T-cell (primary cell): ENCODE data around the gene MEOX1. TPM values are rescaled to one million over a fixed set of nuclear protein-coding genes. Genes with fewer than 3 reads are reported as not detected.

ENCODE experiments used
- ATAC-seq, 4 experiments: fragments of 200-7000 bp in 3 of 4; fragments of 150-1000 bp in 1 of 4; cut with Tn5 transposase; replicated peaks in 1 of 4; 1 replicate in 3 of 4; 2 replicates in 1 of 4; pipeline ENCODE4 v1.10.0; 2021; ENCODE audit warnings: moderate library complexity in 3 of 4, mild to moderate bottlenecking in 2 of 4, moderate number of reproducible peaks in 1 of 4
- CTCF ChIA-PET, 2 donors: fragments of 300-600 bp; sonication (Branson Sonifier 250); formaldehyde crosslinking; loops; one replicate each; lab custom pipeline; 2022; ENCODE audit warnings: antibody characterized with exemption in 2 of 2; lab: Charles Lee
- POLR2A ChIA-PET, 2 donors: fragments of 300-600 bp; sonication (Branson Sonifier 250); formaldehyde crosslinking; loops; one replicate each; lab custom pipeline; 2022; ENCODE audit warnings: antibody characterized with exemption in 2 of 2; lab: Charles Lee
- DNase-seq, 35 experiments: peaks; one replicate each; pipeline versions ENCODE4 v3.0.0 to v3.0.0-alpha.2; 2013 to 2023
- H3K27ac ChIP-seq: one replicate; pipeline ENCODE4 v1.5.1; 2013; ENCODE audit warnings: low read length
- H3K27me3 ChIP-seq, 2 experiments: replicated peaks in 1 of 2; 1 replicate in 1 of 2; 2 replicates in 1 of 2; pipeline versions ENCODE4 v1.6.1 to v1.7.0; 2013; ENCODE audit warnings: low read length in 1 of 2, mixed read lengths in 1 of 2; ENCODE audit not compliant: control insufficient read depth in 2 of 2, insufficient read depth in 2 of 2; ENCODE audit errors: extremely low read depth in 1 of 2
- H3K36me3 ChIP-seq, 2 donors: 1 replicate in 1 of 2; 2 replicates in 1 of 2; pipeline versions ENCODE4 v1.6.1 to v1.7.0; 2013; ENCODE audit warnings: low read length in 1 of 2; ENCODE audit not compliant: control insufficient read depth in 2 of 2, insufficient read depth in 1 of 2; ENCODE audit errors: extremely low read depth in 1 of 2
- H3K4me1 ChIP-seq, 2 experiments: 1 replicate in 1 of 2; 2 replicates in 1 of 2; pipeline versions ENCODE4 v1.6.1 to v1.7.0; 2013; ENCODE audit warnings: low read length in 2 of 2, mixed read lengths in 1 of 2; ENCODE audit not compliant: insufficient read depth in 2 of 2, control insufficient read depth in 1 of 2; ENCODE audit errors: extremely low read depth in 1 of 2
- H3K4me3 ChIP-seq, 2 donors: 1 replicate in 1 of 2; 2 replicates in 1 of 2; pipeline versions ENCODE4 v1.5.1 to v1.7.0; 2013; ENCODE audit warnings: mild to moderate bottlenecking in 2 of 2, low read length in 1 of 2, moderate library complexity in 1 of 2; ENCODE audit not compliant: control insufficient read depth in 1 of 2; ENCODE audit errors: extremely low read depth in 1 of 2
- H3K9me3 ChIP-seq: 2 replicates; pipeline ENCODE4 v1.7.0; 2013
- H3K27ac Mint-ChIP-seq, 2 donors: one replicate each; pipeline ENCODE4 v1.8.0; 2020 to 2021; ENCODE audit warnings: mild to moderate bottlenecking in 2 of 2, mixed read lengths in 2 of 2
- H3K27me3 Mint-ChIP-seq, 2 donors: one replicate each; pipeline ENCODE4 v1.8.0; 2021 to 2022; ENCODE audit warnings: mixed read lengths in 2 of 2
- H3K36me3 Mint-ChIP-seq: one replicate; pipeline ENCODE4 v1.8.0; 2021; ENCODE audit warnings: mixed read lengths
- H3K4me1 Mint-ChIP-seq, 3 donors: one replicate each; pipeline ENCODE4 v1.8.0; 2020 to 2022; ENCODE audit warnings: mixed read lengths in 3 of 3, mild to moderate bottlenecking in 1 of 3
- H3K4me3 Mint-ChIP-seq, 3 donors: one replicate each; pipeline ENCODE4 v1.8.0; 2020 to 2022; ENCODE audit warnings: mild to moderate bottlenecking in 3 of 3, mixed read lengths in 3 of 3, moderate library complexity in 3 of 3
- H3K9me3 Mint-ChIP-seq, 3 donors: one replicate each; pipeline ENCODE4 v1.8.0; 2020 to 2022; ENCODE audit warnings: mixed read lengths in 3 of 3
- WGBS: methylation state at CpG from one replicate; pipeline ENCODE4 v1.1.5; 2013; ENCODE audit warnings: missing lambda C conversion rate; ENCODE audit not compliant: insufficient coverage; 5-methylcytosine and 5-hydroxymethylcytosine counted together
- total RNA-seq, 35 experiments: library from RNA in 6 of 35; stranded (reverse) in 6 of 35; fragments of 120-200 nt in 1 of 35; gene quantifications; one replicate each; pipeline versions ENCODE4 v1.2.1 to v1.2.4 and lab custom pipeline; 2013 to 2026

The MEOX1 gene
- total RNA-seq, 5 donors from 2014 or later (not counting 1 experiment from before 2014, with no cell fraction given), result 2.9 to 5.5 (median 3.6) TPM

DNA sequence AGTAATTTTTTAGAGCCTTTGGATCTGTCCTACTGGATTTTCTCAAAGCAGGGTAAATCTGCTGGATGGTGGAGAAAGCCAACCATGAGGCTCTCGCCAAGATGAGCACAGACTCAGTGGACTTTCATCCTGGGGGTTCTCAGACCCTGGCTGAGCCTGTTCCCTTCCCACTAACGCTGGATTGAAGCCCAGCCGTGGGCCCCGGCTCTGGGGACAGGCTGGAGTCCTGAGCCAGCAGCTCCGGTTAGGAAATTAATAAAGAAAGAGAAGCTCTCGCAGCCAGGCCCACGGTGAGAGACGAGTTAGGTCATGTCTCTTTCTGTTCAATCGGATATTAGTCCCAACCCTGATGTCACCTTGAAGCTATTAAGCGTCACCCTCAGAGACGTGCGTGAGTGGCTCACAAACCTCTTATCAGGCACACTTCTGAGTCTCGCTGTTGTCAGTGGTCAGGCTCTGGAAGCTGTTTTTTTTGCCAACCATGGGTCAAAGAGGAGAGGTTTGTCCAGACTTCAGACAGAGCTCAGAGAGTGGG is 27.1 kb downstream of the MEOX1 start:
- CTCF ChIA-PET, result no interaction called here
- no peaks in the 10 kb centered on the region for H3K36me3 ChIP-seq
- POLR2A ChIA-PET, result no interaction called here
- no peak overlapping the region for H3K4me3 Mint-ChIP-seq
- no peaks in the 10 kb centered on the region for H3K9me3 Mint-ChIP-seq
- H3K4me1 Mint-ChIP-seq, result peaks cover 0 to 1% (median 0%) of the 10 kb centered on the region in 3 donors
- peaks cover 2 to 6% of the 10 kb centered on the region in 2 donors for H3K27me3 Mint-ChIP-seq
- ATAC-seq (no peak), DNase-seq (no peak)
- H3K27ac ChIP-seq, result no peak overlapping the region
- no peaks in the 10 kb centered on the region for H3K9me3 ChIP-seq
- no peak overlapping the region for H3K27ac Mint-ChIP-seq
- no peak overlapping the region for H3K4me3 ChIP-seq
- WGBS, result 86% methylated on average over 11 of the region's 13 CpGs
- no peaks in the 10 kb centered on the region for H3K36me3 Mint-ChIP-seq
- H3K4me1 ChIP-seq, result no peaks in the 10 kb centered on the region
- H3K27me3 ChIP-seq, result peaks cover 0 to 5% of the 10 kb centered on the region in 2 experiments

DNA sequence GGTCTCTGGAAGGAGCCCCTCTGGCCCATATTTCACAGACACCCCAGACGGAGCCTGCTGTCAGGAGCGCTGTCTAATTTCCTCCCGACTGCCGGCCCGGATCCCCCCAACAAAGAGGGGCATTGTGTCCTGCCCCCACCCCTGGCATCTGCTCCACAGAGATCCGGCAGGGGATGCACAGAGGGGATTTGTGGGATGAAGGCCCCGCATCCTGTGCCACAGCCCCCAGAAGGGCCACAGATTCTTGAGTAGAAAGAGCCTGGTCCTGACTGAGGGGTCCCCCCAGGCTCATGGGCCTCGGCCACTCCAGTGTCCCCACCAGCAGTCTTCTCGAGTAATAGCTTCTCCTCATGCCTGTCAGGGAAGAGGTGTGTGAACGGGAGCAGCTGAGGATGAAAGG is 29.5 kb downstream of the MEOX1 start:
- no CpG with 5 or more reads among the region's 10 CpGs for WGBS
- Histone ChIP-seq H3K4me1 (no peaks in the 10 kb centered on the region), H3K27me3 (peaks cover 0 to 16% of the 10 kb centered on the region in 2 experiments), H3K4me3 (no peak overlapping the region), H3K27ac (no peak overlapping the region), H3K9me3 (no peaks in the 10 kb centered on the region), H3K36me3 (no peaks in the 10 kb centered on the region)
- no peak for ATAC-seq
- ChIA-PET POLR2A (no interaction called here), CTCF (interaction anchor here in 1 of 2 donors (0.6 kb wide), 1 partner anchor 495 kb away, joined by 5 read pairs; no protein-coding TSS in a partner anchor)
- H3K9me3 Mint-ChIP-seq, result no peaks in the 10 kb centered on the region
- no peak for DNase-seq
- no peak overlapping the region for H3K27ac Mint-ChIP-seq
- H3K4me1 Mint-ChIP-seq, result no peaks in the 10 kb centered on the region
- H3K27me3 Mint-ChIP-seq, result peaks cover 5 to 14% of the 10 kb centered on the region in 2 donors
- no peaks in the 10 kb centered on the region for H3K36me3 Mint-ChIP-seq
- H3K4me3 Mint-ChIP-seq, result no peak overlapping the region

DNA sequence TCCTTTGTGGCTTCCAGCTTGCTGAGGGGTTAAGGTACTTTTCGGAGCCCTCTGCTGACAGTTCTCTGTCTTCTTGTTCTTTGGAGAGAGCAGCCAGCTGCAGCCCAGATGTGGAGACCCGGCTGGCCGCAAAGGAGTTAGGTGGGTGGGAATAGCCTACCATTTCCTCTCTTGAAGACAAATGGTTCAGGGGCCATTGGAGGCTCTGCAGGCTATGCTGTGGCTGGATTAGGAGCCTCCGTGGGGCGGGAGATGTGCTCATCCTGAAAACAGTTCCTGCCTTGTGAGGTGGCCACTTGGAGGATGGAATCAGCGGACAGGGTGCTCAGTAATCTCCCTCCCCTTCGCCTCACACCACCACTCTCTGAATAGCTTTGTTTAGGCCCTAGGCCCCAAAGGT is 30.3 kb downstream of the MEOX1 start:
- Histone ChIP-seq H3K27ac (no peak overlapping the region), H3K27me3 (peaks cover 0 to 16% of the 10 kb centered on the region in 2 experiments), H3K36me3 (no peaks in the 10 kb centered on the region), H3K4me3 (no peak overlapping the region), H3K9me3 (no peaks in the 10 kb centered on the region), H3K4me1 (no peaks in the 10 kb centered on the region)
- no CpG with 5 or more reads among the region's 7 CpGs for WGBS
- H3K27ac Mint-ChIP-seq, result no peak overlapping the region
- peaks cover 5 to 14% of the 10 kb centered on the region in 2 donors for H3K27me3 Mint-ChIP-seq
- H3K36me3 Mint-ChIP-seq, result no peaks in the 10 kb centered on the region
- ATAC-seq (no peak), DNase-seq (no peak)
- ChIA-PET CTCF (no interaction called here), POLR2A (no interaction called here)
- no peaks in the 10 kb centered on the region for H3K9me3 Mint-ChIP-seq
- H3K4me1 Mint-ChIP-seq, result no peaks in the 10 kb centered on the region
- H3K4me3 Mint-ChIP-seq, result no peak overlapping the region

DNA sequence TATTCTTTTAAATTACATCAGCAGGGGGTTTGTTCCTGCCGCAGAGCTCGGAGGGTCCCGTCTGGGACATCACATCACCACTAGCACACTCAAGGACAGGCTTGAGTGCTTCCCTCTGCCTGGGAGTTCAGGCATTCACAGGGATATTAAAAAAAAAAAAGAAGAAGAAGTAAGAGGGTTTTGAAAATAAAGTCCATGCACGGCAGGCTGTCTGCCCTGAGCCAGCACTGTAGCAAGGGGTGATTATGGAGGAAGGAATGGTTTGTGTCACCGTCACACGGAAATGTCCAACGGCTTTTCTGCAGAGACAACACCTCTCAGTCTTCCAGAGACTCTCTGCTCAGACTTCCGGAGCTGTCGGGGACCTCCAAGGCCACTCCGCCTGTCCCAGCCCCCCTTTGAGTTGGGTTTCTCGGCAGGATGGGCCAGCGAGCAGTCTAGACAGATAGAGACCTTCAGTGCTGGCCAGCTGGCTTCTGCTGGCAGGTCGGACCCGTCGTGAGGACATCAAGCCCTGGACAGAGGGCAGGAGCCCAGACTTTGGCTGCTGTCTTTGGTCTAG is 33.6 kb downstream of the MEOX1 start:
- ChIA-PET POLR2A (interaction anchor here in 1 of 2 donors (0.7 kb wide), 1 partner anchor 19 kb away, joined by 7 read pairs; no protein-coding TSS in a partner anchor), CTCF (no interaction called here)
- Mint-ChIP-seq H3K27me3 (peaks cover 5 to 20% of the 10 kb centered on the region in 2 donors), H3K4me1 (no peaks in the 10 kb centered on the region), H3K4me3 (no peak overlapping the region), H3K9me3 (no peaks in the 10 kb centered on the region), H3K27ac (no peak overlapping the region), H3K36me3 (no peaks in the 10 kb centered on the region)
- DNase-seq (no peak), ATAC-seq (no peak)
- no peak overlapping the region for H3K27ac ChIP-seq
- H3K4me1 ChIP-seq, result no peaks in the 10 kb centered on the region
- no peaks in the 10 kb centered on the region for H3K36me3 ChIP-seq
- H3K27me3 ChIP-seq, result peaks cover 0 to 19% of the 10 kb centered on the region in 2 experiments
- WGBS, result 82% methylated on average over 6 of the region's 15 CpGs
- H3K9me3 ChIP-seq, result no peaks in the 10 kb centered on the region
- no peak overlapping the region for H3K4me3 ChIP-seq

DNA sequence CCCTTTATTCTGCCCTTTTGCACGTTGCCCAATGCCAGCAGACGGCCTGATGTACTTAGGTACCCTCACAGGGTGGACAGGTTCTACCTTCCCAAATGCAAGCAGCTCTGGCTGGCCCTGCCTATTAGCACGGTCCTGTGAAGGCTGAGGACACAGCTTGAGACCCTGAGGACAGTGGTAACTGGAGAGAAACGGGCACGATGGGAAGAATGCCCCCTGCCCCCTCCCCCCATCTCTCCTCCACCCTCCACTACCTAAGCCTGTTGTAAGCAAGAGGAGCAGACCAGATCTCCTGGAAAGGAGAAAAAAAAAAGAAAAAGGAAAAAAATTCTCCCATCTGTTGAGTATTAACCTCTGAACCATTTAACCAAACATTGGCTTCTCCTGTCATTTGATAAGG is 34.1 kb downstream of the MEOX1 start:
- DNase-seq (no peak), ATAC-seq (no peak)
- Mint-ChIP-seq H3K4me3 (no peak overlapping the region), H3K4me1 (no peaks in the 10 kb centered on the region), H3K27ac (no peak overlapping the region), H3K9me3 (no peaks in the 10 kb centered on the region), H3K27me3 (peaks cover 5 to 22% of the 10 kb centered on the region in 2 donors), H3K36me3 (no peaks in the 10 kb centered on the region)
- POLR2A ChIA-PET, result interaction anchor here in 1 of 2 donors (0.7 kb wide), 1 partner anchor 19 kb away, joined by 7 read pairs; no protein-coding TSS in a partner anchor
- Histone ChIP-seq H3K4me1 (no peaks in the 10 kb centered on the region), H3K27ac (no peak overlapping the region), H3K9me3 (no peaks in the 10 kb centered on the region), H3K36me3 (no peaks in the 10 kb centered on the region), H3K4me3 (no peak overlapping the region), H3K27me3 (peaks cover 0 to 21% of the 10 kb centered on the region in 2 experiments)
- CTCF ChIA-PET, result no interaction called here
- WGBS, result 60% methylated on average over 1 of the region's 5 CpGs

DNA sequence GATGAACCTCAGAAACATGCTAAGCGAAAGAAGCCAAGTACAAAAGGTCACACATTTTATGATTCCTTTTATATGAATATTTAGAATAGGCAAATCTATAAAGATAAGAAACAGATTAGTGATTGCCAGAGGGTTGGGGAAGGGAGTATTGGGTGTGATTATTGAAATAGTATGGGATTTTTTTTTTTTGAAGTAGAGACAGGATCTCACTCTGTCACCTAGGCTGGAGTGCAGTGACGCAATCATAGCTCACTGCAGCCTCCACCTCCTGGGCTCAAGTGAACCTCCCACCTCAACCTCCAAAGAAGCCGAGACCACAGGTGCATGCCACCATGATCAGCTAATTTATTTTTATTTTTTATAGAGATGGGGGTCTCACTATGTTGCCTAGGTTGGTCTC is 35.7 kb downstream of the MEOX1 start:
- Histone ChIP-seq H3K4me1 (no peaks in the 10 kb centered on the region), H3K27me3 (peaks cover 0 to 27% of the 10 kb centered on the region in 2 experiments), H3K9me3 (no peaks in the 10 kb centered on the region), H3K4me3 (no peak overlapping the region), H3K27ac (no peak overlapping the region), H3K36me3 (no peaks in the 10 kb centered on the region)
- Mint-ChIP-seq H3K9me3 (no peaks in the 10 kb centered on the region), H3K27me3 (peaks cover 5 to 27% of the 10 kb centered on the region in 2 donors), H3K4me1 (no peaks in the 10 kb centered on the region), H3K4me3 (no peak overlapping the region), H3K27ac (no peak overlapping the region), H3K36me3 (no peaks in the 10 kb centered on the region)
- no CpG with 5 or more reads among the region's 3 CpGs for WGBS
- ATAC-seq (no peak), DNase-seq (no peak)
- ChIA-PET POLR2A (no interaction called here), CTCF (no interaction called here)
